OCI-LY1 (cell line): Measurements from ENCODE around the gene CCM2.
A peak's percentile ranks its signal among the peaks of the same experiment; 100 is the strongest.

Experiments
- H2AFZ ChIP-seq: fragments of 200-600 bp; sonication (generic), shearing (Covaris generic); 2 replicates; pipeline ENCODE4 v1.6.0; 2014; ENCODE audit warnings: antibody characterized with exemption, mild to moderate bottlenecking, low read length
- H3F3A ChIP-seq: fragments of 200-600 bp; sonication (generic), shearing (Covaris generic); 2 replicates; pipeline ENCODE4 v1.6.0; 2014; ENCODE audit warnings: mild to moderate bottlenecking, antibody characterized with exemption, low read length, moderate library complexity; ENCODE audit not compliant: insufficient read depth
- H3K27ac ChIP-seq: fragments of 200-600 bp; sonication (generic); 2 replicates; pipeline ENCODE4 v1.5.1; 2014; ENCODE audit warnings: low read length, mixed run types, mild to moderate bottlenecking, low read depth; ENCODE audit not compliant: poor library complexity, severe bottlenecking
- H3K27me3 ChIP-seq: fragments of 200-600 bp; sonication (generic); 2 replicates; pipeline ENCODE4 v1.6.0; 2014; ENCODE audit warnings: antibody characterized with exemption, mild to moderate bottlenecking, low read length, moderate library complexity; ENCODE audit not compliant: insufficient read depth
- H3K36me3 ChIP-seq: fragments of 200-600 bp; sonication (generic); 2 replicates; pipeline ENCODE4 v1.6.1; 2014; ENCODE audit warnings: mild to moderate bottlenecking, antibody characterized with exemption, low read length, moderate library complexity, mixed read lengths; ENCODE audit not compliant: insufficient read depth
- H3K4me1 ChIP-seq: fragments of 200-600 bp; sonication (generic); 2 replicates; pipeline ENCODE4 v1.5.1; 2014; ENCODE audit warnings: mild to moderate bottlenecking, low read length, moderate library complexity; ENCODE audit not compliant: insufficient read depth, severe bottlenecking
- H3K4me2 ChIP-seq: fragments of 200-600 bp; sonication (generic), shearing (Covaris generic); 2 replicates; pipeline ENCODE4 v1.6.1; 2014; ENCODE audit warnings: low read length
- H3K4me3 ChIP-seq: fragments of 200-600 bp; sonication (generic); 2 replicates; pipeline ENCODE4 v1.5.1; 2014; ENCODE audit warnings: low read length, low read depth, mild to moderate bottlenecking, mixed read lengths; ENCODE audit not compliant: poor library complexity, severe bottlenecking
- H3K79me2 ChIP-seq: fragments of 200-600 bp; shearing (Covaris generic); 2 replicates; pipeline ENCODE4 v1.6.1; 2016; ENCODE audit warnings: mixed run types, low read length, mixed read lengths; ENCODE audit not compliant: insufficient read depth
- H3K9ac ChIP-seq: fragments of 200-600 bp; sonication (generic), shearing (Covaris generic); 2 replicates; pipeline ENCODE4 v1.6.1; 2014; ENCODE audit warnings: mild to moderate bottlenecking, low read length, mixed read lengths
- H3K9me2 ChIP-seq: fragments of 200-600 bp; sonication (generic), shearing (Covaris generic); 2 replicates; pipeline ENCODE4 v1.6.1; 2014; ENCODE audit warnings: low read depth, mild to moderate bottlenecking, low read length, mixed read lengths
- H3K9me3 ChIP-seq: fragments of 200-600 bp; shearing (Covaris generic); 2 replicates; pipeline ENCODE4 v1.6.1; 2014; ENCODE audit warnings: low read length, mixed read lengths
- H4K20me1 ChIP-seq: fragments of 200-600 bp; sonication (generic), shearing (Covaris generic); 2 replicates; pipeline ENCODE4 v1.6.0; 2016; ENCODE audit warnings: mild to moderate bottlenecking, low read length; ENCODE audit not compliant: insufficient read depth
- CTCF ChIP-seq: fragments of 200-600 bp; sonication (generic), shearing (Covaris generic); IDR thresholded peaks from 2 replicates; pipeline ENCODE4 v1.5.1; 2017; ENCODE audit warnings: mild to moderate bottlenecking, antibody characterized with exemption, low read length, moderate library complexity, mixed read lengths
- EZH2 ChIP-seq: fragments of 200-600 bp; sonication (generic), shearing (Covaris generic); IDR thresholded peaks from 2 replicates; pipeline ENCODE4 v1.8.0; 2017; ENCODE audit warnings: borderline replicate concordance, mixed run types, mild to moderate bottlenecking, antibody characterized with exemption, low read length, moderate library complexity, mixed read lengths

The CCM2 gene

GRCh38 chr7:45081670-45081974 lies 81.6 kb downstream of the CCM2 start:
- Histone ChIP-seq H3K4me3 (no peak overlapping the region), H3K4me1 (no peaks in the 10 kb centered on the region), H3K4me2 (no peak overlapping the region), H3K9me3 (no peaks in the 10 kb centered on the region), H3K36me3 (peaks cover 15% of the 10 kb centered on the region), H3K79me2 (no peaks in the 10 kb centered on the region), H3K27ac (no peak overlapping the region), H3F3A (0 out of 2 replicates have a peak, but pooled peaks cover 4% of the 10 kb centered on the region), H3K9me2 (no peaks in the 10 kb centered on the region), H4K20me1 (no peaks in the 10 kb centered on the region), H3K9ac (no peak overlapping the region), H2AFZ (no peak overlapping the region), H3K27me3 (peaks cover 8% of the 10 kb centered on the region; the same call in 1 of the 2 replicates)
- peak; percentile 54; the same call in 1 of the 2 replicates for TF ChIP-seq CTCF
- TF ChIP-seq EZH2: no peak

GRCh38 chr7:45082031-45082830 lies 82.2 kb downstream of the CCM2 start:
- no peaks in the 10 kb centered on the region for H3K4me1 ChIP-seq
- no peaks in the 10 kb centered on the region for H3K9me3 ChIP-seq
- no peaks in the 10 kb centered on the region for H4K20me1 ChIP-seq
- H3K79me2 ChIP-seq: no peaks in the 10 kb centered on the region
- peaks cover 9% of the 10 kb centered on the region; the same call in 1 of the 2 replicates for H3K36me3 ChIP-seq
- H2AFZ ChIP-seq: no peak overlapping the region
- no peak overlapping the region for H3K4me2 ChIP-seq
- H3K27ac ChIP-seq: no peak overlapping the region
- no peaks in the 10 kb centered on the region for H3K9me2 ChIP-seq
- peaks cover 8% of the 10 kb centered on the region for H3K27me3 ChIP-seq
- 0 out of 2 replicates have a peak, but pooled peaks cover 4% of the 10 kb centered on the region for H3F3A ChIP-seq
- TF ChIP-seq CTCF: no peak
- TF ChIP-seq EZH2: no peak
- H3K4me3 ChIP-seq: no peak overlapping the region
- no peak overlapping the region for H3K9ac ChIP-seq

GRCh38 chr7:45082831-45083331 lies 82.9 kb downstream of the CCM2 start:
- no peak overlapping the region for H3K4me2 ChIP-seq
- H3K9me2 ChIP-seq: no peaks in the 10 kb centered on the region
- no peaks in the 10 kb centered on the region for H3K4me1 ChIP-seq
- H3K9me3 ChIP-seq: no peaks in the 10 kb centered on the region
- H3K4me3 ChIP-seq: no peak overlapping the region
- 0 out of 2 replicates have a peak, but pooled peaks cover 4% of the 10 kb centered on the region for H3F3A ChIP-seq
- peaks cover 3% of the 10 kb centered on the region; the same call in 1 of the 2 replicates for H3K36me3 ChIP-seq
- H3K27ac ChIP-seq: no peak overlapping the region
- no peak for TF ChIP-seq EZH2
- TF ChIP-seq CTCF: no peak
- H2AFZ ChIP-seq: no peak overlapping the region
- peaks cover 8% of the 10 kb centered on the region for H3K27me3 ChIP-seq
- H3K79me2 ChIP-seq: no peaks in the 10 kb centered on the region
- no peaks in the 10 kb centered on the region for H4K20me1 ChIP-seq
- no peak overlapping the region for H3K9ac ChIP-seq
